K562 (cell line): Measurements from ENCODE around the gene VWA5B1. TPM values are rescaled to one million over a fixed set of nuclear protein-coding genes. Genes with fewer than 3 reads are reported as not detected.

Experiments
- ATAC-seq: fragments of 200-7000 bp; cut with Tn5 transposase; 3 replicates; pipeline ENCODE4 v1.9.1; 2020; ENCODE audit warnings: moderate library complexity
- BruUV-seq: library from RNA; stranded (reverse); fragments of 400-500 nt; replicated peaks from 2 replicates; lab custom pipeline; 2021; lab: Mats Ljungman, UMichigan
- CTCF ChIA-PET: fragments of 300-600 bp; formaldehyde crosslinking; extraction: SDS; loops from one replicate; lab custom pipeline; 2021; ENCODE audit warnings: low intra/inter-chr PET ratio; lab: Yijun Ruan, JAX
- POLR2A ChIA-PET: fragments of 300-600, 350-650 bp; sonication (Branson Sonifier 250); formaldehyde crosslinking; extraction: SDS; loops from one replicate; lab custom pipeline; 2021; ENCODE audit warnings: antibody characterized with exemption, inconsistent platforms; lab: Yijun Ruan, JAX
- DNase-seq, 4 experiments: peaks; one replicate each; pipeline versions ENCODE4 v3.0.0 to v3.0.0-alpha.2; 2011 to 2018; ENCODE audit warnings: low spot score in 3 of 4, mixed read lengths in 3 of 4; ENCODE audit errors: extremely low read depth in 1 of 4
- FAIRE-seq: peaks from 2 replicates; lab custom pipeline; 2011; peaks lifted over from hg19 to GRCh38; lab: Jason Lieb, UNC
- H2AFZ ChIP-seq: 2 replicates; pipeline ENCODE4 v1.6.0; 2011; ENCODE audit warnings: low read depth, low read length, control low read depth, inconsistent platforms
- H3K27ac ChIP-seq: fragments of 200-600 bp; 3 replicates; pipeline ENCODE4 v1.8.0; 2011; ENCODE audit warnings: low read depth, mild to moderate bottlenecking, control low read depth, inconsistent platforms, low read length, moderate library complexity, mixed read lengths; ENCODE audit errors: extremely low read depth
- H3K27me3 ChIP-seq, 2 experiments: fragments of 300-600 bp in 1 of 2; 2 replicates in 1 of 2; 3 replicates in 1 of 2; pipeline versions ENCODE4 v1.6.0 to v1.8.0; 2011; ENCODE audit warnings: inconsistent platforms in 2 of 2, low read length in 2 of 2, mild to moderate bottlenecking in 1 of 2, mixed read lengths in 1 of 2, moderate library complexity in 1 of 2; ENCODE audit not compliant: control insufficient read depth in 2 of 2, insufficient read depth in 2 of 2
- H3K36me3 ChIP-seq: fragments of 300-600 bp; 3 replicates; pipeline ENCODE4 v1.8.0; 2011; ENCODE audit warnings: mild to moderate bottlenecking, low read length, inconsistent platforms; ENCODE audit not compliant: control insufficient read depth, insufficient read depth
- H3K4me1 ChIP-seq, 2 experiments: fragments of 200-600 bp in 1 of 2; replicated peaks in 1 of 2; 2 replicates in 1 of 2; 3 replicates in 1 of 2; pipeline versions ENCODE4 v1.5.1 to v1.8.0; 2011; ENCODE audit warnings: inconsistent platforms in 2 of 2, low read length in 2 of 2, mild to moderate bottlenecking in 1 of 2, mixed read lengths in 1 of 2, moderate library complexity in 1 of 2; ENCODE audit not compliant: control insufficient read depth in 2 of 2, insufficient read depth in 2 of 2
- H3K4me2 ChIP-seq: 2 replicates; pipeline ENCODE4 v1.6.1; 2011; ENCODE audit warnings: low read length, control low read depth, inconsistent platforms, mixed read lengths; ENCODE audit not compliant: insufficient read depth
- H3K4me3 ChIP-seq: fragments of 200-600 bp; sonication (generic), shearing (Covaris generic); 2 replicates; pipeline ENCODE4 v1.5.1; 2016; ENCODE audit warnings: control low read depth, inconsistent platforms
- H3K79me2 ChIP-seq: fragments of 200-600 bp; 3 replicates; pipeline ENCODE4 v1.8.0; 2011; ENCODE audit warnings: low read length, inconsistent platforms; ENCODE audit not compliant: control insufficient read depth, insufficient read depth
- H3K9ac ChIP-seq, 2 experiments: 2 replicates each; pipeline versions ENCODE4 v1.6.0 to v1.6.1; 2011; ENCODE audit warnings: low read depth in 2 of 2, low read length in 2 of 2, control low read depth in 1 of 2, inconsistent platforms in 1 of 2, mild to moderate bottlenecking in 1 of 2, mixed read lengths in 1 of 2; ENCODE audit not compliant: insufficient read depth in 1 of 2
- H3K9me1 ChIP-seq: one replicate; pipeline ENCODE4 v1.6.0; 2011; ENCODE audit warnings: inconsistent platforms, mild to moderate bottlenecking, low read length, moderate library complexity; ENCODE audit not compliant: control insufficient read depth, insufficient read depth
- H3K9me3 ChIP-seq: replicated peaks from 2 replicates; pipeline ENCODE4 v1.5.1; 2011; ENCODE audit warnings: low read depth, low read length, inconsistent platforms; ENCODE audit not compliant: control insufficient read depth, insufficient read depth
- H4K20me1 ChIP-seq: replicated peaks from 2 replicates; pipeline ENCODE4 v1.6.1; 2011; ENCODE audit warnings: low read length, inconsistent platforms, mixed read lengths; ENCODE audit not compliant: control insufficient read depth, insufficient read depth
- ARID4B ChIP-seq: sonication (generic); formaldehyde crosslinking; IDR thresholded peaks from 2 replicates; pipeline ENCODE4 v1.8.0; 2022; ENCODE audit warnings: mild to moderate bottlenecking, missing genetic modification reagents
- DEAF1 ChIP-seq: fragments of 450-650 bp; formaldehyde crosslinking; IDR thresholded peaks from 2 replicates; pipeline ENCODE4 v1.4.0; 2020; ENCODE audit warnings: mild to moderate bottlenecking, moderate library complexity
- MBD1 ChIP-seq: fragments of 250-450 bp; sonication (Bioruptor Pico); IDR thresholded peaks from 2 replicates; pipeline ENCODE4 v1.8.0; 2022; ENCODE audit warnings: inconsistent platforms
- NCOA4 ChIP-seq: fragments of 450-650 bp; IDR thresholded peaks from 2 replicates; pipeline ENCODE4 v1.6.1; 2018; ENCODE audit warnings: mild to moderate bottlenecking; ENCODE audit not compliant: partially characterized antibody
- RB1 ChIP-seq: fragments of 450-650 bp; IDR thresholded peaks from 2 replicates; pipeline ENCODE4 v1.6.1; 2017; ENCODE audit warnings: low read depth, mild to moderate bottlenecking
- TBL1XR1 ChIP-seq, 2 experiments: IDR thresholded peaks; 2 replicates each; pipeline ENCODE4 v1.6.1; 2012; ENCODE audit warnings: improper control_type of control experiment in 2 of 2, low read length in 2 of 2, mild to moderate bottlenecking in 1 of 2
- TFE3 ChIP-seq: fragments of 450-650 bp; formaldehyde crosslinking; IDR thresholded peaks from 2 replicates; pipeline ENCODE4 v1.4.0; 2020; ENCODE audit warnings: mild to moderate bottlenecking, mixed read lengths
- ZBTB7A ChIP-seq: IDR thresholded peaks from 2 replicates; pipeline ENCODE4 v1.6.1; 2011; ENCODE audit warnings: low read depth, mild to moderate bottlenecking, low read length, moderate library complexity, borderline replicate concordance; ENCODE audit not compliant: control insufficient read depth
- ZNF324 ChIP-seq: fragments of 250-450 bp; sonication (Bioruptor Pico); IDR thresholded peaks from 2 replicates; pipeline ENCODE4 v1.4.0; 2020; ENCODE audit warnings: mild to moderate bottlenecking
- WGBS: fragments of 100-300 bp; shearing (Covaris generic); methylation state at CpG from one replicate; pipeline ENCODE4 v1.1.6; 2016; ENCODE audit warnings: low coverage, mixed read lengths; ENCODE audit not compliant: insufficient coverage; ENCODE audit errors: missing lambda C conversion rate; 5-methylcytosine and 5-hydroxymethylcytosine counted together
- in situ Hi-C: fragments of 300-500 bp; cut with MboI; formaldehyde crosslinking; loops from 4 replicates; pipeline ENCODE4 v1.15.0; 2018; ENCODE audit warnings: inconsistent platforms, mixed read lengths
- intact Hi-C: fragments of 100-400 bp; cut with micrococcal nuclease; formaldehyde crosslinking; loops from 2 replicates; pipeline ENCODE4 v1.14.2; 2022
- polyA plus RNA-seq, 8 experiments: library from polyadenylated mRNA; depleted of rRNA in 4 of 8; stranded (reverse) in 5 of 8; unstranded in 3 of 8; fragments of >200 nt; fragmentation: Nextera tagmentation in 2 of 8; fragmentation: Illumina TruSeq in 1 of 8; extraction: Ambion mirVana in 2 of 8; extraction: Trizol in 1 of 8; gene quantifications; 2 replicates each; pipeline versions ENCODE4 v1.2.1 to v1.2.3, GENCODE V29; 2011 to 2014; ENCODE audit warnings: inconsistent platforms in 1 of 8, missing spikeins in 1 of 8
- total RNA-seq, 7 experiments: library from RNA; depleted of rRNA in 6 of 7; stranded (reverse); fragments of >200 nt in 6 of 7; fragmentation: Illumina TruSeq in 2 of 7; extraction: Trizol in 2 of 7; gene quantifications; 2 replicates each; pipeline versions ENCODE4 v1.2.1 to v1.2.3, GENCODE V29; 2011 to 2021; ENCODE audit warnings: low replicate concordance in 1 of 7

Gene VWA5B1
- total and polyA plus RNA-seq, 9 of the 15 experiments (the other 6 are each of a cell fraction or from before 2014, with no cell fraction given) = not detected

GRCh38 chr1:20312818-20313217, 22.1 kb downstream of the VWA5B1 start (continued):
- no peak for TF ChIP-seq DEAF1 (CRISPR knock-in tag)
- TF ChIP-seq, all 486 proteins: peak for 0

- Histone ChIP-seq H3K4me3 (no peak overlapping the region), H3K9ac (no peak overlapping the region), H3K4me2 (no peak overlapping the region), H3K36me3 (no peaks in the 10 kb centered on the region), H3K4me1 (no peaks in the 10 kb centered on the region)
- no peak for FAIRE-seq
- TF ChIP-seq TBL1XR1 (IDR thresholded peaks at IDR 0.05; ENCODE audit: low read length in 2 of 2) (no peak), ZNF324 (CRISPR knock-in tag) (no peak), RB1 (no peak), MBD1 (CRISPR knock-in tag) (no peak), NCOA4 (no peak), ARID4B (CRISPR knock-in tag) (no peak), ZBTB7A (no peak), TFE3 (CRISPR knock-in tag) (no peak)
- TF ChIP-seq, all 486 proteins: peak for 0
- Histone ChIP-seq H3K27ac (no peak overlapping the region), H3K27me3 (peaks cover 45 to 96% of the 10 kb centered on the region in 2 experiments; a peak in 4 of 5 replicates), H3K9me1 (no peaks in the 10 kb centered on the region), H3K79me2 (no peaks in the 10 kb centered on the region), H4K20me1 (peaks cover 10% of the 10 kb centered on the region), H3K9me3 (no peaks in the 10 kb centered on the region), H2AFZ (no peak overlapping the region)
- ATAC-seq (no peak), DNase-seq (no peak)
- in situ Hi-C loops (no loop called here), intact Hi-C loops (no loop called here)
- CTCF ChIA-PET = no interaction called here
- BruUV-seq = no TSS peak
- WGBS = 2% methylated on average over 11 of the region's 11 CpGs
- POLR2A ChIA-PET = no interaction called here
Measured at GRCh38 chr1:20317471-20317870, 26.8 kb downstream of the VWA5B1 start.
